ENCODE data around the gene TRIM34.

- TF ChIP-seq CTCF (optimal IDR thresholded peaks at IDR 0.05 in 1 of 3, IDR thresholded peaks at IDR 0.05 in 1 of 3, conservative IDR thresholded peaks at IDR 0.05 in 1 of 3; ENCODE audit: extremely low read depth in 1 of 3, insufficient read depth in 2 of 3, low read length in 3 of 3), result no peak
- TF ChIP-seq EZH2 (IDR thresholded peaks at IDR 0.05; ENCODE audit: low read length), result no peak
These were observed 6.6 kb downstream of the TRIM34 start for GRCh38 chr11:5631417-5631816.

All from keratinocyte (primary cell).